T follicular helper cell (primary cell): ENCODE measurements around the gene AP4M1.
"Not testable (repeated sequence)": the region's sequence is repeated elsewhere in the genome, so short reads cannot be mapped to it uniquely, and the experiment has no call there.

Source experiments
- DNase-seq: peaks from one replicate; pipeline ENCODE4 v3.0.0-alpha.2; 2020; ENCODE audit warnings: low read depth

AP4M1 gene

GRCh38 chr7:100107125-100107737 is 5.8 kb downstream of the AP4M1 start:
- no peak for DNase-seq

GRCh38 chr7:100107890-100108289 is 6.4 kb downstream of the AP4M1 start:
- no peak for DNase-seq

- no peak for DNase-seq
Observed at GRCh38 chr7:100109521-100110163, 8.2 kb downstream of the AP4M1 start.

GRCh38 chr7:100111156-100111555 is 9.7 kb downstream of the AP4M1 start:
- no peak for DNase-seq

- no peak for DNase-seq
Observed at GRCh38 chr7:100111914-100112313, 10.5 kb downstream of the AP4M1 start.

GRCh38 chr7:100115026-100115425 is 13.6 kb downstream of the AP4M1 start:
- DNase-seq: no peak

- DNase-seq: no peak
Observed at GRCh38 chr7:100118388-100119071, 17.1 kb downstream of the AP4M1 start.

- DNase-seq: peak; percentile 94
Observed at GRCh38 chr7:100119072-100119969, 17.9 kb downstream of the AP4M1 start, which contains the start of the genes CNPY4 and TAF6. Gene CNPY4, plus strand, starts transcription at chr7:100119634. Its CDS starts 111 bp downstream, at chr7:100119745. Gene TAF6, minus strand, starts transcription at chr7:100119358. Its CDS starts 5,149 bp downstream, at chr7:100114209.

GRCh38 chr7:100119970-100120732 is 18.7 kb downstream of the AP4M1 start:
- DNase-seq: peak; percentile 62

GRCh38 chr7:100120733-100121036 is 19.2 kb downstream of the AP4M1 start:
- no peak for DNase-seq

GRCh38 chr7:100122067-100122466 is 20.6 kb downstream of the AP4M1 start:
- no peak for DNase-seq

- no peak for DNase-seq
Observed at GRCh38 chr7:100122568-100122967, 21.1 kb downstream of the AP4M1 start.

- no peak for DNase-seq
Observed at GRCh38 chr7:100124301-100125230, 23.1 kb downstream of the AP4M1 start.

GRCh38 chr7:100126239-100126930 is 24.9 kb downstream of the AP4M1 start:
- DNase-seq: no peak

- DNase-seq: peak; percentile 91
Observed at GRCh38 chr7:100126931-100127865, 25.8 kb downstream of the AP4M1 start, which contains the start of gene MBLAC1. Gene MBLAC1, plus strand, starts transcription at chr7:100126967. Its CDS starts 429 bp downstream, at chr7:100127396.

GRCh38 chr7:100127866-100128636 is 26.6 kb downstream of the AP4M1 start:
- no peak for DNase-seq

GRCh38 chr7:100128637-100128963 is 27.2 kb downstream of the AP4M1 start:
- DNase-seq: no peak

- DNase-seq: not testable (repeated sequence)
Observed at GRCh38 chr7:100130220-100130607, 28.8 kb downstream of the AP4M1 start.
